ENCODE results near the gene STT3B. TPM values are rescaled to one million over a fixed set of nuclear protein-coding genes. Genes with fewer than 3 reads are reported as not detected.

The STT3B gene
- total RNA-seq, 1 experiment from 2014 or later = 155 TPM

GRCh38 chr3:31659246-31659645, 126.5 kb downstream of the STT3B start:
- no peak for DNase-seq
- no peak overlapping the region for H2AFZ ChIP-seq
- no peak overlapping the region for H3K4me2 ChIP-seq
- no peaks in the 10 kb centered on the region for H3K4me1 ChIP-seq (replicated peaks; ENCODE audit: insufficient read depth)
- H3K4me3 ChIP-seq = no peak overlapping the region
- no peaks in the 10 kb centered on the region for H4K20me1 ChIP-seq (ENCODE audit: insufficient read depth)
- H3K27ac ChIP-seq = no peak overlapping the region
- intact Hi-C loops (cut with micrococcal nuclease; ENCODE audit: unreplicated experiment) = no loop called here
- H3K9me2 ChIP-seq (ENCODE audit: insufficient read depth) = no peaks in the 10 kb centered on the region
- ChIA-PET CTCF (no interaction called here), POLR2A (ENCODE audit: unreplicated experiment) (no interaction called here)
- H3F3A ChIP-seq (ENCODE audit: insufficient read depth, low read depth) = no peaks in the 10 kb centered on the region
- no TSS peak for BruUV-seq (replicated peaks)
- no peaks in the 10 kb centered on the region for H3K36me3 ChIP-seq (ENCODE audit: low read depth)
- TF ChIP-seq CTCF (conservative IDR thresholded peaks at IDR 0.05) = no peak
- TF ChIP-seq EZH2 (IDR thresholded peaks at IDR 0.05; ENCODE audit: low read depth) = no peak
- no peaks in the 10 kb centered on the region; the same call in 1 of the 2 replicates for H3K9me3 ChIP-seq (ENCODE audit: insufficient read depth, low read depth)
- H3K79me2 ChIP-seq (ENCODE audit: low read depth) = no peaks in the 10 kb centered on the region
- no peaks in the 10 kb centered on the region for H3K27me3 ChIP-seq (ENCODE audit: insufficient read depth, low read depth)

DNA sequence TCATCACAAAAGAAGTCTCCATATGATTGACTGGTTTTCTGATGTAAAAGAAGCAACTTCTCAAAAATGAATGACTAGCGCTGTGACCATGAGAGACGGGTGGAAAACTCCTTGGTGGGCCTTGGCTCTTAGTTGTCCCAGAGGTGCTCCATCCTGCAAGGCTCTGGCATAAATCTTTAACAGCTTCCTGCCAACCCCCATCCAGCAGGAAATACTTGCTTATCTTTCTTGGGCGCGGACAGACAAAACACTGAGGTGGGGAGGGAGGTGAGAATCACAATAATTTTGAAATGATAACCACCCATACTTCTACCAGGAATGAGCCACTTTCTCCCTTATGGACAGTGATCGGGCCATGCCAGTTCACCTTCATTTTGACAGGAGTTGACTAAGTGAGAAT, 128.6 kb downstream of the STT3B start:
- Histone ChIP-seq H3K4me3 (no peak overlapping the region), H4K20me1 (ENCODE audit: insufficient read depth) (no peaks in the 10 kb centered on the region), H3F3A (ENCODE audit: insufficient read depth, low read depth) (no peaks in the 10 kb centered on the region), H3K27ac (no peak overlapping the region), H3K9me2 (ENCODE audit: insufficient read depth) (no peaks in the 10 kb centered on the region), H3K79me2 (ENCODE audit: low read depth) (no peaks in the 10 kb centered on the region), H2AFZ (no peak overlapping the region), H3K4me2 (no peak overlapping the region), H3K9me3 (ENCODE audit: insufficient read depth, low read depth) (no peaks in the 10 kb centered on the region; the same call in 1 of the 2 replicates), H3K4me1 (replicated peaks; ENCODE audit: insufficient read depth) (no peaks in the 10 kb centered on the region), H3K36me3 (ENCODE audit: low read depth) (no peaks in the 10 kb centered on the region), H3K27me3 (ENCODE audit: insufficient read depth, low read depth) (no peaks in the 10 kb centered on the region)
- intact Hi-C loops (cut with micrococcal nuclease; ENCODE audit: unreplicated experiment) = no loop called here
- ChIA-PET POLR2A (ENCODE audit: unreplicated experiment) (no interaction called here), CTCF (no interaction called here)
- TF ChIP-seq EZH2 (IDR thresholded peaks at IDR 0.05; ENCODE audit: low read depth) (no peak), CTCF (conservative IDR thresholded peaks at IDR 0.05) (no peak)
- DNase-seq = no peak
- BruUV-seq (replicated peaks) = no TSS peak

- Histone ChIP-seq H3K9me3 (ENCODE audit: insufficient read depth, low read depth) (no peaks in the 10 kb centered on the region), H3K4me3 (no peak overlapping the region), H3K4me1 (replicated peaks; ENCODE audit: insufficient read depth) (no peaks in the 10 kb centered on the region), H3K4me2 (no peak overlapping the region), H3K27ac (no peak overlapping the region), H2AFZ (no peak overlapping the region), H4K20me1 (ENCODE audit: insufficient read depth) (no peaks in the 10 kb centered on the region), H3K36me3 (ENCODE audit: low read depth) (no peaks in the 10 kb centered on the region), H3K79me2 (ENCODE audit: low read depth) (no peaks in the 10 kb centered on the region), H3K9me2 (ENCODE audit: insufficient read depth) (no peaks in the 10 kb centered on the region), H3K27me3 (ENCODE audit: insufficient read depth, low read depth) (no peaks in the 10 kb centered on the region), H3F3A (ENCODE audit: insufficient read depth, low read depth) (no peaks in the 10 kb centered on the region)
- TF ChIP-seq CTCF (conservative IDR thresholded peaks at IDR 0.05) (no peak), EZH2 (IDR thresholded peaks at IDR 0.05; ENCODE audit: low read depth) (no peak)
- BruUV-seq (replicated peaks) = no TSS peak
- ChIA-PET CTCF (interaction anchor here (0.6 kb wide), 1 partner anchor 93 kb away, joined by 3 read pairs; no protein-coding TSS in a partner anchor), POLR2A (ENCODE audit: unreplicated experiment) (no interaction called here)
- intact Hi-C loops (cut with micrococcal nuclease; ENCODE audit: unreplicated experiment) = no loop called here
- DNase-seq = no peak
These were observed 129.4 kb downstream of the STT3B start for GRCh38 chr3:31661993-31662670.
